H9 (cell line): ENCODE measurements around the gene RPL5. TPM values are rescaled to one million over a fixed set of nuclear protein-coding genes. Genes with fewer than 3 reads are reported as not detected.

Experiments used
- DNase-seq: peaks from one replicate; pipeline ENCODE4 v3.0.0-alpha.2; 2017
- H2AFZ ChIP-seq: one replicate; pipeline ENCODE4 v1.6.1; 2013; ENCODE audit warnings: mild to moderate bottlenecking, low read length, control low read depth, moderate library complexity
- H2AK5ac ChIP-seq: 2 replicates; pipeline ENCODE4 v1.6.1; 2013; ENCODE audit warnings: low read length, control low read depth, mixed read lengths; ENCODE audit not compliant: insufficient read length
- H2BK120ac ChIP-seq: one replicate; pipeline ENCODE4 v1.6.1; 2013; ENCODE audit warnings: low read depth, mild to moderate bottlenecking, low read length, control low read depth, inconsistent platforms; ENCODE audit not compliant: poor library complexity, severe bottlenecking
- H2BK12ac ChIP-seq: 2 replicates; pipeline ENCODE4 v1.6.1; 2013; ENCODE audit warnings: low read length, control low read depth, mixed read lengths, low read depth; ENCODE audit not compliant: insufficient read length
- H2BK15ac ChIP-seq: 2 replicates; pipeline ENCODE4 v1.6.1; 2013; ENCODE audit warnings: low read depth, low read length, control low read depth
- H2BK20ac ChIP-seq: one replicate; pipeline ENCODE4 v1.6.1; 2013; ENCODE audit warnings: low read depth, mild to moderate bottlenecking, low read length, control low read depth, inconsistent platforms; ENCODE audit not compliant: poor library complexity, severe bottlenecking
- H2BK5ac ChIP-seq: 2 replicates; pipeline ENCODE4 v1.6.1; 2013; ENCODE audit warnings: low read length, control low read depth, mixed read lengths; ENCODE audit not compliant: insufficient read length
- H3K14ac ChIP-seq: 2 replicates; pipeline ENCODE4 v1.6.1; 2013; ENCODE audit warnings: low read length, control low read depth; ENCODE audit not compliant: insufficient read depth
- H3K18ac ChIP-seq: 2 replicates; pipeline ENCODE4 v1.6.1; 2013; ENCODE audit warnings: low read depth, mild to moderate bottlenecking, mixed read lengths, low read length, control low read depth; ENCODE audit not compliant: insufficient read length
- H3K23ac ChIP-seq: 2 replicates; pipeline ENCODE4 v1.6.1; 2013; ENCODE audit warnings: low read length, control low read depth, mixed read lengths, low read depth; ENCODE audit not compliant: insufficient read length
- H3K23me2 ChIP-seq: 2 replicates; pipeline ENCODE4 v1.6.1; 2013; ENCODE audit warnings: low read depth, mild to moderate bottlenecking, mixed read lengths, low read length, control low read depth; ENCODE audit not compliant: insufficient read length, poor library complexity, severe bottlenecking
- H3K27ac ChIP-seq: 2 replicates; pipeline ENCODE4 v1.5.1; 2013; ENCODE audit warnings: low read length, control low read depth, mixed read lengths, low read depth; ENCODE audit not compliant: insufficient read length
- H3K27me3 ChIP-seq: 2 replicates; pipeline ENCODE4 v1.6.1; 2013; ENCODE audit warnings: low read length, control low read depth, inconsistent platforms; ENCODE audit not compliant: insufficient read depth
- H3K4ac ChIP-seq: 2 replicates; pipeline ENCODE4 v1.6.1; 2013; ENCODE audit warnings: low read depth, mild to moderate bottlenecking, control low read depth, inconsistent platforms, low read length, moderate library complexity
- H3K4me1 ChIP-seq: 2 replicates; pipeline ENCODE4 v1.6.1; 2013; ENCODE audit warnings: low read length, control low read depth, inconsistent platforms; ENCODE audit not compliant: insufficient read depth
- H3K4me2 ChIP-seq: 2 replicates; pipeline ENCODE4 v1.6.1; 2013; ENCODE audit warnings: low read length, control low read depth, mixed read lengths; ENCODE audit not compliant: insufficient read length, insufficient read depth
- H3K56ac ChIP-seq: 2 replicates; pipeline ENCODE4 v1.6.1; 2013; ENCODE audit warnings: low read depth, mild to moderate bottlenecking, mixed read lengths, low read length, control low read depth; ENCODE audit not compliant: insufficient read length
- H3K79me1 ChIP-seq: 2 replicates; pipeline ENCODE4 v1.6.1; 2013; ENCODE audit warnings: low read depth, mild to moderate bottlenecking, moderate library complexity, low read length, control low read depth, inconsistent platforms; ENCODE audit not compliant: insufficient read depth, poor library complexity, severe bottlenecking
- H3K79me2 ChIP-seq: 2 replicates; pipeline ENCODE4 v1.6.1; 2013; ENCODE audit warnings: low read length, control low read depth, inconsistent platforms; ENCODE audit not compliant: insufficient read depth
- H3K9ac ChIP-seq: 2 replicates; pipeline ENCODE4 v1.6.1; 2013; ENCODE audit warnings: low read length, control low read depth, mixed read lengths; ENCODE audit not compliant: insufficient read length; ENCODE audit errors: extremely low read depth
- H3K9me3 ChIP-seq: one replicate; pipeline ENCODE4 v1.6.1; 2013; ENCODE audit warnings: low read depth, low read length, inconsistent platforms; ENCODE audit not compliant: control insufficient read depth
- H3T11ph ChIP-seq: one replicate; pipeline ENCODE4 v1.6.1; 2013; ENCODE audit warnings: mild to moderate bottlenecking, low read length, control low read depth, inconsistent platforms
- H4K20me1 ChIP-seq: one replicate; pipeline ENCODE4 v1.6.1; 2013; ENCODE audit not compliant: control insufficient read depth, insufficient read length, insufficient read depth
- H4K5ac ChIP-seq: 2 replicates; pipeline ENCODE4 v1.6.1; 2013; ENCODE audit warnings: low read depth, mild to moderate bottlenecking, mixed read lengths, low read length, control low read depth; ENCODE audit not compliant: insufficient read length
- H4K8ac ChIP-seq: replicated peaks from 2 replicates; pipeline ENCODE4 v1.6.1; 2013; ENCODE audit warnings: low read length, control low read depth, mixed read lengths, low read depth; ENCODE audit not compliant: insufficient read length
- H4K91ac ChIP-seq: 2 replicates; pipeline ENCODE4 v1.6.1; 2013; ENCODE audit warnings: low read depth, mild to moderate bottlenecking, moderate library complexity, mixed read lengths, low read length, control low read depth; ENCODE audit not compliant: insufficient read length
- H3K27ac Mint-ChIP-seq, 3 experiments: 2 replicates in 2 of 3; 3 replicates in 1 of 3; pipeline ENCODE4 v1.8.0; 2020 to 2021; ENCODE audit warnings: mixed read lengths in 3 of 3, mild to moderate bottlenecking in 1 of 3, moderate library complexity in 1 of 3
- H3K27me3 Mint-ChIP-seq: 2 replicates; pipeline ENCODE4 v1.8.0; 2021; ENCODE audit warnings: low read depth, mild to moderate bottlenecking, moderate library complexity, mixed read lengths
- H3K36me3 Mint-ChIP-seq, 3 experiments: 2 replicates in 2 of 3; 3 replicates in 1 of 3; pipeline ENCODE4 v1.8.0; 2020 to 2021; ENCODE audit warnings: low read depth in 3 of 3, mixed read lengths in 3 of 3; ENCODE audit not compliant: insufficient read depth in 1 of 3
- H3K4me1 Mint-ChIP-seq, 2 experiments: 2 replicates each; pipeline ENCODE4 v1.8.0; 2020; ENCODE audit warnings: mixed read lengths in 2 of 2
- H3K4me3 Mint-ChIP-seq, 2 experiments: 2 replicates in 1 of 2; 3 replicates in 1 of 2; pipeline ENCODE4 v1.8.0; 2020 to 2021; ENCODE audit warnings: mild to moderate bottlenecking in 2 of 2, mixed read lengths in 2 of 2, moderate library complexity in 1 of 2
- H3K9me3 Mint-ChIP-seq, 2 experiments: 2 replicates in 1 of 2; 3 replicates in 1 of 2; pipeline ENCODE4 v1.8.0; 2020; ENCODE audit warnings: mild to moderate bottlenecking in 2 of 2, mixed read lengths in 2 of 2, moderate library complexity in 1 of 2
- WGBS: extraction: QIAGEN DNeasy Blood & Tissue Kit; methylation state at CpG from one replicate; pipeline ENCODE4 v1.1.7; 2013; ENCODE audit warnings: missing lambda C conversion rate, low lambda C conversion rate, mixed read lengths; ENCODE audit not compliant: insufficient read length; ENCODE audit errors: extremely low coverage; 5-methylcytosine and 5-hydroxymethylcytosine counted together
- total RNA-seq: library from RNA; stranded (reverse); gene quantifications from 2 replicates; pipeline ENCODE4 v1.2.1, GENCODE V29; 2021
- TF ChIP-seq, protein P1 (sequence below): fragments of 200-600 bp; sonication (generic); conservative IDR thresholded peaks from 3 replicates; pipeline ENCODE4 v1.8.0; 2021; ENCODE audit warnings: antibody characterized with exemption, mild to moderate bottlenecking

RPL5 gene
- total RNA-seq, 1 experiment from 2014 or later: 1,608 TPM

DNA sequence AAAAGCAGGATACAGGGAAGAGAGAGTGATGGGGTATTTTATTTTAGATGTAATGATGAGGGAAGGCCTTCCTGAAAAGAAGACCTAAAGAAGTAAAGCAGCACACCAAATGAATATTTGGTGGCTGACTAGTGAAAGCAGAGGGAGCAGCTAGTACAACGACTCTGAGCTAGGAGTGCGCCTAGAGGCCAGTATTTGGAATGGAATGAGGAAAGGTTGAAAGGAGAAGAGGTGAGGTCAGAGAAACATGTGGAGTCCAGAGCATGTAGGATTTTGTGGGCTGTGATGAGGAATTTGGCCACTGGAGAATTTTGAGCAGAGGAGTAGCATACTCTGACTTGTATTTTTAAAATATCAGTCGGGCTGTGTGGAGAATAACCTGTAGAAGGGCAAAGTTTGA lies 11.8 kb upstream of the RPL5 start:
- Mint-ChIP-seq H3K36me3 (no peaks in the 10 kb centered on the region), H3K9me3 (no peaks in the 10 kb centered on the region), H3K4me1 (no peaks in the 10 kb centered on the region), H3K27me3 (no peaks in the 10 kb centered on the region), H3K4me3 (no peak overlapping the region), H3K27ac (no peak overlapping the region)
- H2BK20ac ChIP-seq: no peak overlapping the region
- no peak overlapping the region for H3K27ac ChIP-seq
- no peaks in the 10 kb centered on the region for H4K20me1 ChIP-seq
- no peak overlapping the region for H3K4me2 ChIP-seq
- no peak overlapping the region for H2BK120ac ChIP-seq
- H2AFZ ChIP-seq: no peak overlapping the region
- H3K23ac ChIP-seq: no peak overlapping the region
- H2BK5ac ChIP-seq: no peak overlapping the region
- no peaks in the 10 kb centered on the region for H3K79me2 ChIP-seq
- no peak overlapping the region for H3K4ac ChIP-seq
- no peak overlapping the region for H2AK5ac ChIP-seq
- no peak overlapping the region for H4K5ac ChIP-seq
- H4K91ac ChIP-seq: no peak overlapping the region
- no peaks in the 10 kb centered on the region for H3K27me3 ChIP-seq
- no peak overlapping the region for H3K9ac ChIP-seq
- H3K23me2 ChIP-seq: no peaks in the 10 kb centered on the region
- H4K8ac ChIP-seq: no peak overlapping the region
- no peak overlapping the region for H2BK12ac ChIP-seq
- H3K79me1 ChIP-seq: no peaks in the 10 kb centered on the region
- no peak for DNase-seq
- TF ChIP-seq, protein P1, sequence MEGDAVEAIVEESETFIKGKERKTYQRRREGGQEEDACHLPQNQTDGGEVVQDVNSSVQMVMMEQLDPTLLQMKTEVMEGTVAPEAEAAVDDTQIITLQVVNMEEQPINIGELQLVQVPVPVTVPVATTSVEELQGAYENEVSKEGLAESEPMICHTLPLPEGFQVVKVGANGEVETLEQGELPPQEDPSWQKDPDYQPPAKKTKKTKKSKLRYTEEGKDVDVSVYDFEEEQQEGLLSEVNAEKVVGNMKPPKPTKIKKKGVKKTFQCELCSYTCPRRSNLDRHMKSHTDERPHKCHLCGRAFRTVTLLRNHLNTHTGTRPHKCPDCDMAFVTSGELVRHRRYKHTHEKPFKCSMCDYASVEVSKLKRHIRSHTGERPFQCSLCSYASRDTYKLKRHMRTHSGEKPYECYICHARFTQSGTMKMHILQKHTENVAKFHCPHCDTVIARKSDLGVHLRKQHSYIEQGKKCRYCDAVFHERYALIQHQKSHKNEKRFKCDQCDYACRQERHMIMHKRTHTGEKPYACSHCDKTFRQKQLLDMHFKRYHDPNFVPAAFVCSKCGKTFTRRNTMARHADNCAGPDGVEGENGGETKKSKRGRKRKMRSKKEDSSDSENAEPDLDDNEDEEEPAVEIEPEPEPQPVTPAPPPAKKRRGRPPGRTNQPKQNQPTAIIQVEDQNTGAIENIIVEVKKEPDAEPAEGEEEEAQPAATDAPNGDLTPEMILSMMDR: no peak
- no CpG with 5 or more reads among the region's 3 CpGs for WGBS
- no peak overlapping the region for H3K18ac ChIP-seq
- no peaks in the 10 kb centered on the region for H3K9me3 ChIP-seq
- H3K56ac ChIP-seq: no peak overlapping the region
- no peak overlapping the region for H3T11ph ChIP-seq
- no peaks in the 10 kb centered on the region for H3K4me1 ChIP-seq
- no peak overlapping the region for H2BK15ac ChIP-seq
- H3K14ac ChIP-seq: no peak overlapping the region
